ELF-1 (cell line): Measurements from ENCODE around the gene TNIP3.
"Not testable (repeated sequence)": the region's sequence is repeated elsewhere in the genome, so short reads cannot be mapped to it uniquely, and the experiment has no call there.

Experiments
- DNase-seq: peaks from one replicate; pipeline ENCODE4 v3.0.0-alpha.2; 2016; ENCODE audit warnings: low read depth, low spot score

The TNIP3 gene, protein sequence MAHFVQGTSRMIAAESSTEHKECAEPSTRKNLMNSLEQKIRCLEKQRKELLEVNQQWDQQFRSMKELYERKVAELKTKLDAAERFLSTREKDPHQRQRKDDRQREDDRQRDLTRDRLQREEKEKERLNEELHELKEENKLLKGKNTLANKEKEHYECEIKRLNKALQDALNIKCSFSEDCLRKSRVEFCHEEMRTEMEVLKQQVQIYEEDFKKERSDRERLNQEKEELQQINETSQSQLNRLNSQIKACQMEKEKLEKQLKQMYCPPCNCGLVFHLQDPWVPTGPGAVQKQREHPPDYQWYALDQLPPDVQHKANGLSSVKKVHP

DNA sequence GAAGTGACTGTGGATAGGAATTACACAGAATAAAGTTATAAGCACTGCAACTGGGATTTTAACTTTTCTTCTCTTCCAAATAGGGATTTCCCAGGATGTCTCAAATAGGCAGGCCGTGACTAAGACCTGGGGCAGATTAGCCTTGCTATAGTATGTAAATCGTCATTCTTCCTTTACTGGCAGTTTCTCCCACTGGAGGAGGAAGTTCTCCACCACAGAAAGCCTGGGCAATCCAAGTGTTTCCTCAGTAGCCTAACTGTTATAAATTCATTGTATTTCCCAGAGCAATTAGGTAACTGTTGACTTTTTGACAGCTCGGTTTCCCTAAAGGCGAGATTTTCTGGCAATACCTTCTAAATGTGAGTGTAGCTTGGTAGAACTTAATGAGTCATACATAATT, at the start of gene TNIP3:
TSS of gene TNIP3 (minus strand) at position 31 of the 400 bp plus-strand sequence. CDS start 196 bp downstream, outside the sequence.
- DNase-seq = no peak

GRCh38 chr4:121212806-121213205, 48.7 kb upstream of the TNIP3 start:
- no peak for DNase-seq

GRCh38 chr4:121209171-121209570, 45.0 kb upstream of the TNIP3 start:
- DNase-seq = no peak

DNA sequence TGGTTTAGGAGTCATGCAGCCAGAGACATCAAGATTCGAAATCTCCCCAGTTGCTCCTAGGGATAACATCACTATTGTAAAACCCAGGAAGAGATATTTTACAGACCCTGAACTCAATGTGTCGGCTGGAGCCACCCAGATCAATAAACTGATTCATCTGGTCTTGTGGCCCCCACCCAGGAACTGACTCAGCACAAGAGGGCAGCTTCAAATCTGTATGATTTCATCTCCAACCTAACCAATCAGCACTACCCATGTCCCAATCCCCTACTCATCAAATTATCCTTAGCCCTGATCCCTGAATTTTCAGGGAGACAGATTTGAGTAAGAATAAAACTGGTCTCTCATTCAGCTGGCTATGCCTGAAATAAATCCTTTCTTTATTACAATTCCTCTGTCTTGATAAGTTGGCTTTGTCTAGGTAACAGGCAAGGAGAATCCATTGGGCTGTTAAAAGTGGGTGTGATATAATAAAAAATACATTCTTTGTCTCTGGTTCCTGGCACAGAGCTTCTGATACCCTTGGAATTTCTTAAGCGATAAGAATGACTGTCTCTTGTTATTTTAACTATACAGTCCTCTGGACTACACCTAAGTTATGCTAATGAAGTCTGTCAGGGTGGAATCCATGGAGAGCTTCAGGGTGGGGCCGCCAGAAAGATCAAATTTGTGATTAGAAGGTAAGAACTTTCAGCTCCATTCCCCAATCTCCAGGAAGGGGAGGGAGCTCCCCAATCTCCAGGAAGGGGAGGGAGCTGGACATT, 44.3 kb upstream of the TNIP3 start:
- DNase-seq = peak; percentile 12

GRCh38 chr4:121205777-121206176, 41.7 kb upstream of the TNIP3 start:
- not testable (repeated sequence) for DNase-seq

- no peak for DNase-seq
Observed at GRCh38 chr4:121200795-121201472, 36.8 kb upstream of the TNIP3 start.

- no peak for DNase-seq
Observed at GRCh38 chr4:121199742-121200561, 35.8 kb upstream of the TNIP3 start.

- DNase-seq = no peak
Observed at GRCh38 chr4:121198251-121198650, 34.1 kb upstream of the TNIP3 start.

DNA sequence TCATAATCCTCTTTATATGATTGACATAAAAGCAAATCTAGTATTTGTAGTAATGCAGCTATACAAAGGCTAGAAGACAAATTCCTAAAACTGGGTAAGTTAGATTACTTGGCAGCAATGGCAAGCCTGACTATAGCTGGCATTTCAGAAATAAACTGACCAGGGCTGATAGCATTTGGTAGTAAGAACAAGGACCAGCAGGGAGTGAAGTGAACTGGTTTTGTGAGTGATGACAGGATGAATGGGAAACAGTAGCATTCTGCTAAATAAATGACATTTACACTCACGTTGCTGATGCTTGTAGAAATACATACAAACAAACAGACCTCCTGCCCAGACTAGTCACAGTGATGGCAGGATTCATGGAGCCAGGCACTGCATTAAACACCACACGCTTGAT, 31.5 kb upstream of the TNIP3 start:
- no peak for DNase-seq

DNA sequence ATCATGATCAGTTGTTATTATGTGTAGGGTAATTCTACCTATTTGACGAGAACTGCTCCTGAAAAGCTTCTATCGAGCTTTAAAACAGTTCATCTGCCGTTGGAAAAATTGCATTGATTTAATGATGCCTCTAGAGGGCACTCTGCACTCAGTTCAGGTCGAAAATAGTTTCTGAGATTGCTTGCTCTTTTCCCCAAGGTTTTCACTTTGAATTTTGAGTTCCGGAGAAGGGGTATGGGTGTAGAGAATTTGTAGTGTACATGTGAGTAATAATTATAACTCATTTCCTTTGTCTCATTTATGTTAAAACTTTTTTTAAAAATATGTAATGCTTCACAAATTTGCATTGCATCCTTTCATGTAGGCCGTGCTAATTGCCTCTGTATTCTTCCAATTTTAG, 28.4 kb upstream of the TNIP3 start:
- DNase-seq = peak; percentile 10

- no peak for DNase-seq
Observed at GRCh38 chr4:121192013-121192412, 27.9 kb upstream of the TNIP3 start.

- DNase-seq = no peak
Observed at GRCh38 chr4:121191361-121191760, 27.2 kb upstream of the TNIP3 start.

DNA sequence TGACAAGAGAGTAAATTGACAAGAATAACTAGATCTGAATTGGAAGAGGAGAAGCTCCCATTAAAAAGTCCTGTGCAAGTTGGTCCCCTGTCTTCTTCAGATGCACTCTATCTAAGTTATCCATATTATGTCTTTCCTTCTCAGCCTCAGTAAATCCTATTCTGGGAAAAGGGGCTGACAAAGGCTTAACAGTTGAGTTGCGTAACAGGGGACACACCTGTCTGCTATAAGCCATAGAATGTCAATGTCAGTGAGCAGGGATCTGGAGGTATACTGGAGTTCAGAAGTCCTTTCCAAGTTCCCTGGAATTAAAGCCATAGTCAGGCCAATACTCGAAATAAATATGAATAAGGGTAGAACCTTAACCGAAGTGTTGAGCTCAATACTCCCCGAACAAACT, 26.3 kb upstream of the TNIP3 start:
- no peak for DNase-seq

DNA sequence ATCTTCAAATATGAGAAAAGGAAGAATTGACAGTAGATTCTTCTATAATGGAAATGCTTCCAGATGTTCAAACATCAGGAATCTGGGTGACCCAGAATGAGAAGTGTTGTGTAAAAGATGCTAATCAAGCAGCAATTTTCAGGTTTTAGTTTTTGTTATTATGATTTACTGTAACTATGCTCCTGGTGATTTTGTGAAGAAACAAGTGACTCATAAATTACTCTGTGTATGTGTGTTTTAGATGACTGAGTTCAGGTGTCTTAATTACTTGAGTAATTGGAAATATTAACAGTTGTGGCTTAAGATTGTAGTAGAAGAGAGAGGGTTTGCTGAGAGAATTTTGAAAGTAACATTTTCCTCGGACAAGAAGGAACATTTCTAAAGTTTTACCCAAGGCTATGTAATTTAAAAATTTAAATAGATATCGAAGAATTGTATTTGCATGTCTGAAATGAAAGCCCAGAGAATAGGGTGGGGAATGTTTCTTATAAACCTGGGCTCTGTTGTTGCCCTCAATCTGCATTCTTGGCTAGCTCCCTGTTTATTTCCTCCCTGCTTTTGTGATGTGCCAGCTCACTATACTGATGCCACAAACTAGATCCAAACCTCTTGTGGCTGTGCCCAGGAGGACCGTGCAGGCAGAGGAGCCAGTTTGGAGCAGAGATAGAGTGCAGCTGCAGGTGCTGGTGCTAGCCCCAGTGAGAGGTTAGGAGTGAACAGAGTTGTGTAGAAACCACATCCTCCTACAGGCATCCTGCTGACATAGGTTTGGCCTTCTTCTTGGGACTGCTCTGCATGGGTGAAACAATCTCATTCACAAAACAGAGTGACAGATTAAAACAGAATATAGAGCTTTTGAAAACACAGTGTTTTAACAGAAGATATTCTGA, 25.4 kb upstream of the TNIP3 start:
- no peak for DNase-seq

DNA sequence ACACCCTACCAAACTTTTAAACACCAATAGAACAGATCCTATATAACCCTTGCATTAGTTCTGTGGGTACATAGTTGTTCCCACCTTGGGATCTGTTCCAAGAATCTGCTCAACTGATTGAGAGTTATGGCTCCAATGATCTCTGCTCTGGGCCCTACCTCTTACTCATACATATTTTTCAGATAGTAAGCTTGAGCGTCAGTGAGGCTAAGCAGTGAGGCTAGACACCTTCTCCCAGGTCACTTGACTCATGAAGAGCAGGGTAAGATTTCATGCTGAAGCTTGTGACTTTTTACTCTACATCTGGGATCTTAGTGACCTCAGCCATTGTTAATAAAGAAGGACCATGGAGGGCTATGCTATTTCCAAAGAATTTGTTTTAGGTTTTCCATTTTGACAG, 23.1 kb upstream of the TNIP3 start:
- DNase-seq = no peak

DNA sequence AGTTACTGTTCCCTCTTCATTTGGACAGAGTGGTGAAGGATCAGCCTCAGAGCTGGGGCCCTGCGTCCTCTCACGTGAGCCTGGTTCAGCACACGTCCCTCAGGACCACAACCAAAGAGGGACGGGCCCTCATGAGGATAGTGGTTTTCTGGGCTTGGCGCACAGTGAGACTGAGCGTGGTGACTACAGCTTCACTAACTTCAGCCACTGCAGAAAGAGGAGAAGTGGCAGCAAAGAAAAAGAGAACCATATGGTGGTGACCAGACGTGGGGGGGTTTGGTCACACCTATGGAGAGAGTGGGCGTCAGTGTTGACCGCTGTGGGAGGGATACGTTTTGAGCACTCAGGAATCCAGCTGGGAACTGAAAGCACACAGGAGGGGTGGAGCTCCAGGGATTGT, 21.8 kb upstream of the TNIP3 start:
- DNase-seq = no peak

DNA sequence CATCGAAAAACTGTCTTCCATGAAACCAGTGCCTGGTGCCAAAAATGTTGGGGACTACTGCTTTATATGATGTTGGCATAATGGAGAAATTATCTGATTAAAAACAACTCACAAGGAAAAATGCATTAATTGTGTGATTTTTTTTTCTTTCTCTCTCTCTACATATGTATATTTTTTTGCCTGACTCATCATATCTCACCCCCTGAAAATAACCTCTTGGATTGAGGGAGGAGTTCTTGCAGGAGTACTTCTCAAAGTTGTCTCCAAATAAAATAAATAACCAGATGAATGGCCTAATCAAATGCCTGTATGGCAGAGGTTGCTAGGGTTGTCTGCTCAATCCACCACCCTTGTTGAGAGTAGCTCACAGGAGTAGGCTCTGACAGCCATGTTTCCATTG, 19.9 kb upstream of the TNIP3 start:
- no peak for DNase-seq

- DNase-seq = no peak
Observed at GRCh38 chr4:121183361-121183760, 19.2 kb upstream of the TNIP3 start.

- no peak for DNase-seq
Observed at GRCh38 chr4:121182296-121182695, 18.2 kb upstream of the TNIP3 start.

GRCh38 chr4:121181493-121181892, 17.4 kb upstream of the TNIP3 start:
- DNase-seq = no peak

GRCh38 chr4:121180558-121180957, 16.4 kb upstream of the TNIP3 start:
- no peak for DNase-seq
